Skeletal muscle satellite cell (primary cell): ENCODE results near the gene PPP3R2.
"Not testable (repeated sequence)": the region's sequence is repeated elsewhere in the genome, so short reads cannot be mapped to it uniquely, and the experiment has no call there.

Source experiments
- H3K27me3 ChIP-seq: 2 replicates; pipeline ENCODE4 v1.7.0; 2013; ENCODE audit warnings: low read length; ENCODE audit not compliant: control insufficient read depth, insufficient read depth
- H3K36me3 ChIP-seq: 2 replicates; pipeline ENCODE4 v1.7.0; 2013; ENCODE audit warnings: mild to moderate bottlenecking, control low read depth, low read length; ENCODE audit not compliant: insufficient read depth
- H3K4me1 ChIP-seq: 2 replicates; pipeline ENCODE4 v1.7.0; 2013; ENCODE audit warnings: low read length; ENCODE audit not compliant: control insufficient read depth, insufficient read depth
- H3K4me2 ChIP-seq: 2 replicates; pipeline ENCODE4 v1.7.0; 2013; ENCODE audit warnings: mild to moderate bottlenecking, low read length
- H3K4me3 ChIP-seq: 2 replicates; pipeline ENCODE4 v1.7.0; 2013; ENCODE audit warnings: low read length
- H3K9ac ChIP-seq: 2 replicates; pipeline ENCODE4 v1.7.0; 2013; ENCODE audit warnings: mild to moderate bottlenecking, low read depth, low read length, moderate library complexity
- H3K9me3 ChIP-seq: replicated peaks from 2 replicates; pipeline ENCODE4 v1.7.0; 2013; ENCODE audit warnings: mild to moderate bottlenecking, control low read depth, low read length

Gene PPP3R2

DNA sequence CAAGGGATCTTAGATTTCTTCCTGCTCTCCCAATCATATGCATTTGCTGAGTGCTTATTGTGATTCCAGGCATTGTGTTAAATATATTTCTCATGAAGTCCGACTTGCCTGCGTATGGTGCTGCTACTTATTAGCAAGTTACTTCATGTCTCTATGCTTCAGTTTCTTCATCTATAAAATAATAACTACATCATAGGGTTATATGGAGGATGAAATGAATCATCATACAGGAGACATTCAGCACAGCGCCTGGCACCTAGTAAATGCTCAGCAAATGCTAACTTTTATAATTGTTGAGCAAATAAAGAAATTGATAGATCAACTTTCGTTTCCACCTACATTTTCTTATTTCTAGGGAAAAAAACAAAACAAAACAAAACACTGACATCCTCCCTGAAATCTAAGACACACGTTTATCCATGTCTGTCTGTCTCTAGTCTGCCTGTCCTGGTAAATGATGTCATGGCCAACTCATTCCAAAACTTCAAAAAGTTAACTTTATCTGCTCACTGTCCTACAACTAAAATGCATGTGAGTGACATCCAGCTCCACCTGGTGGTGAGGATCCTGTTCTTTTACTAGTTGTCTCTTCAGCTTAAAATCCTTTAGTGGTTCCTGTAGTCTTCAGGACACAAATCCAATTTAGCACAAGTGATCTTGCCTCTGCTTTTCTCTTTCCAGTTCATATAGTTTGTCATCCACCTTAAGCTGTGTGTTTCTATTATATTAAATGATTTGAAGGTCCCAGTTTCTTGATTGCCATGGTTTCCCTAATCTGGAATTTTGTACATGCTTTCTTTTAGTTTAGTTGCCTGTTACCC, 27.7 kb downstream of the PPP3R2 start:
- no peak overlapping the region for H3K9ac ChIP-seq
- no peak overlapping the region for H3K4me2 ChIP-seq
- peaks cover 14% of the 10 kb centered on the region for H3K36me3 ChIP-seq
- peaks cover 3% of the 10 kb centered on the region for H3K4me1 ChIP-seq
- no peaks in the 10 kb centered on the region for H3K27me3 ChIP-seq
- no peak overlapping the region for H3K4me3 ChIP-seq
- H3K9me3 ChIP-seq = no peaks in the 10 kb centered on the region

GRCh38 chr9:101564252-101564651, 30.5 kb downstream of the PPP3R2 start:
- Histone ChIP-seq H3K4me3 (no peak overlapping the region), H3K9me3 (no peaks in the 10 kb centered on the region), H3K36me3 (peaks cover 31% of the 10 kb centered on the region), H3K9ac (no peak overlapping the region), H3K4me1 (peaks cover 3% of the 10 kb centered on the region), H3K27me3 (no peaks in the 10 kb centered on the region), H3K4me2 (no peak overlapping the region)

GRCh38 chr9:101562966-101563365, 31.8 kb downstream of the PPP3R2 start:
- H3K4me3 ChIP-seq = no peak overlapping the region
- H3K9me3 ChIP-seq = no peaks in the 10 kb centered on the region
- H3K27me3 ChIP-seq = no peaks in the 10 kb centered on the region
- no peak overlapping the region for H3K4me2 ChIP-seq
- H3K4me1 ChIP-seq = peaks cover 3% of the 10 kb centered on the region
- H3K36me3 ChIP-seq = peaks cover 36% of the 10 kb centered on the region
- H3K9ac ChIP-seq = no peak overlapping the region

- Histone ChIP-seq H3K9ac (no peak overlapping the region), H3K4me1 (peaks cover 3% of the 10 kb centered on the region), H3K4me2 (no peak overlapping the region), H3K27me3 (no peaks in the 10 kb centered on the region), H3K4me3 (no peak overlapping the region), H3K36me3 (peaks cover 49% of the 10 kb centered on the region), H3K9me3 (no peaks in the 10 kb centered on the region)
Observed at GRCh38 chr9:101561740-101562139, 33.0 kb downstream of the PPP3R2 start.

GRCh38 chr9:101549472-101550098, 45.2 kb downstream of the PPP3R2 start:
- peaks cover 59% of the 10 kb centered on the region for H3K36me3 ChIP-seq
- not testable (repeated sequence) for H3K4me1 ChIP-seq, H3K4me2 ChIP-seq, H3K9ac ChIP-seq, H3K27me3 ChIP-seq, H3K4me3 ChIP-seq, H3K9me3 ChIP-seq

DNA sequence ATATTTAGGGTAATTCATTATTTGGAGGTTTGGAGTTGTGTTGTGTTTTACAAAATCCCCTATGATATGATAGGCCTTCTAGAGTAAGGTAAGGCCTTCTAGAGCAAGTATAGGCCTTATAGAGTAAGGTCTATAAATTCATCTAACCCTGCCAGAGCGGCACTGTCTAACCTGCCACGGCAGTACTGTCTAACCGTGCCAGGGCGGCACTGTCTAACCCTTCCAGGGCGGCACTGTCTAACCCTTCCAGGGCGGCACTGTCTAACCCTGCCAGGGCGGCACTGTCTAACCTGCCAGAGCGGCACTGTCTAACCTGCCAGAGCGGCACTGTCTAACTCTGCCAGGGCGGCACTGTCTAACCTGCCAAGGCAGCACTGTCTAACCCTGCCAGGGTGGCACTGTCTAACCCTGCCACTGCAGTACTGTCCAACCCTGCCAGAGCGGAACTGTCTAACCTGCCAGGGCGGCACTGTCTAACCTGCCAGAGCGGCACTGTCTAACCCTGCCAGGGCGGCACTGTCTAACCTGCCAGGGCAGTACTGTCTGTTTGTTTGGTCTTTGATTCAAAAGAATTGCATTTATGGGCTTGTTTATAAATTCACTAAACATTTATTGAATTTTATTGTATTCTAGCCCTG, 51.6 kb downstream of the PPP3R2 start:
- Histone ChIP-seq H3K27me3 (no peaks in the 10 kb centered on the region), H3K9ac (no peak overlapping the region), H3K4me1 (no peaks in the 10 kb centered on the region), H3K4me2 (no peak overlapping the region), H3K36me3 (peaks cover 44% of the 10 kb centered on the region), H3K9me3 (no peaks in the 10 kb centered on the region), H3K4me3 (no peak overlapping the region)
